HepG2 (cell line): ENCODE results near the gene EEFSEC. TPM values are rescaled to one million over a fixed set of nuclear protein-coding genes. Genes with fewer than 3 reads are reported as not detected.

ENCODE experiments used
- ATAC-seq: fragments of 200-7000 bp; cut with Tn5 transposase; 3 replicates; pipeline ENCODE4 v1.9.1; 2020; ENCODE audit warnings: mild to moderate bottlenecking, moderate library complexity
- BruUV-seq: library from RNA; stranded (reverse); fragments of 400-500 nt; replicated peaks from 2 replicates; lab custom pipeline; 2021; lab: Mats Ljungman, UMichigan
- CTCF ChIA-PET: fragments of 300-600 bp; formaldehyde crosslinking; extraction: SDS; loops from one replicate; lab custom pipeline; 2021; ENCODE audit warnings: low total read pairs, inconsistent platforms, low intra/inter-chr PET ratio; lab: Yijun Ruan, JAX
- POLR2A ChIA-PET: fragments of 350-600 bp; sonication (Branson Sonifier 250); formaldehyde crosslinking; loops from one replicate; lab custom pipeline; 2020; ENCODE audit warnings: antibody characterized with exemption, inconsistent platforms; lab: Yijun Ruan, JAX
- DNase-seq: peaks from one replicate; pipeline ENCODE4 v3.0.0-alpha.2; 2015; ENCODE audit warnings: low spot score
- FAIRE-seq: peaks from 3 replicates; lab custom pipeline; 2011; peaks lifted over from hg19 to GRCh38; lab: Jason Lieb, UNC
- H2AFZ ChIP-seq: one replicate; pipeline ENCODE4 v1.6.1; 2011; ENCODE audit warnings: low read length, inconsistent platforms
- H3K27ac ChIP-seq: fragments of 300-600 bp; 3 replicates; pipeline ENCODE4 v1.8.0; 2011; ENCODE audit warnings: mixed run types, mild to moderate bottlenecking, mixed read lengths, low read length, inconsistent platforms; ENCODE audit not compliant: insufficient read depth; ENCODE audit errors: extremely low read length
- H3K27me3 ChIP-seq, 2 experiments: fragments of 200-600 bp in 1 of 2; 2 replicates in 1 of 2; 3 replicates in 1 of 2; pipeline versions ENCODE4 v1.6.0 to v1.8.0; 2011; ENCODE audit warnings: low read length in 2 of 2, mild to moderate bottlenecking in 2 of 2, moderate library complexity in 2 of 2, inconsistent platforms in 1 of 2; ENCODE audit not compliant: insufficient read depth in 2 of 2, control insufficient read depth in 1 of 2
- H3K36me3 ChIP-seq, 2 experiments: fragments of 200-600 bp in 1 of 2; replicated peaks in 1 of 2; 2 replicates in 1 of 2; 3 replicates in 1 of 2; pipeline versions ENCODE4 v1.5.1 to v1.8.0; 2011; ENCODE audit warnings: low read length in 2 of 2, inconsistent platforms in 1 of 2; ENCODE audit not compliant: insufficient read depth in 2 of 2, control insufficient read depth in 1 of 2
- H3K4me1 ChIP-seq: 2 replicates; pipeline ENCODE4 v1.5.1; 2012; ENCODE audit warnings: low read length, inconsistent platforms; ENCODE audit not compliant: insufficient read depth
- H3K4me2 ChIP-seq: 2 replicates; pipeline ENCODE4 v1.6.0; 2011; ENCODE audit warnings: low read depth, low read length, inconsistent platforms
- H3K4me3 ChIP-seq, 3 experiments: fragments of 200-600 bp in 1 of 3; sonication (generic), shearing (Covaris generic) in 1 of 3; replicated peaks in 1 of 3; 2 replicates each; pipeline ENCODE4 v1.5.1; 2011 to 2016; ENCODE audit warnings: low read length in 3 of 3, inconsistent platforms in 2 of 3, low read depth in 2 of 3, mild to moderate bottlenecking in 2 of 3, control low read depth in 1 of 3, mixed read lengths in 1 of 3; ENCODE audit not compliant: insufficient read depth in 1 of 3
- H3K79me2 ChIP-seq: one replicate; pipeline ENCODE4 v1.6.1; 2011; ENCODE audit warnings: low read length, inconsistent platforms; ENCODE audit not compliant: insufficient read depth
- H3K9ac ChIP-seq: 2 replicates; pipeline ENCODE4 v1.6.0; 2011; ENCODE audit warnings: mild to moderate bottlenecking, low read depth, low read length, inconsistent platforms; ENCODE audit not compliant: insufficient read depth
- H3K9me3 ChIP-seq: 2 replicates; pipeline ENCODE4 v1.5.1; 2012; ENCODE audit warnings: mild to moderate bottlenecking, low read length
- H4K20me1 ChIP-seq: 2 replicates; pipeline ENCODE4 v1.6.0; 2011; ENCODE audit warnings: inconsistent platforms, mild to moderate bottlenecking, low read length, moderate library complexity; ENCODE audit not compliant: insufficient read depth
- ATF5 ChIP-seq: sonication (generic); formaldehyde crosslinking; IDR thresholded peaks from 2 replicates; pipeline ENCODE4 v1.4.0; 2020; ENCODE audit warnings: mild to moderate bottlenecking, low read depth, missing genetic modification reagents
- CEBPB ChIP-seq: IDR thresholded peaks from 2 replicates; pipeline ENCODE4 v1.6.1; 2011; ENCODE audit warnings: low read depth, low read length, improper control_type of control experiment, borderline replicate concordance
- CEBPG ChIP-seq: IDR thresholded peaks from 2 replicates; pipeline ENCODE4 v1.6.1; 2016
- MED8 ChIP-seq: sonication (generic); formaldehyde crosslinking; IDR thresholded peaks from 2 replicates; pipeline ENCODE4 v1.8.1; 2023; ENCODE audit warnings: mild to moderate bottlenecking, missing genetic modification reagents; ENCODE audit not compliant: insufficient replicate concordance
- MTF2 ChIP-seq: sonication (generic); formaldehyde crosslinking; IDR thresholded peaks from 2 replicates; pipeline ENCODE4 v1.5.0; 2020; ENCODE audit warnings: missing genetic modification reagents, borderline replicate concordance
- SMARCC2 ChIP-seq: fragments of 450-650 bp; IDR thresholded peaks from 2 replicates; pipeline ENCODE4 v1.6.1; 2017; ENCODE audit warnings: antibody characterized with exemption, mild to moderate bottlenecking
- STAG1 ChIP-seq: sonication (generic); formaldehyde crosslinking; IDR thresholded peaks from 2 replicates; pipeline ENCODE4 v1.4.0; 2020; ENCODE audit warnings: missing genetic modification reagents
- TBP ChIP-seq: sonication (generic); formaldehyde crosslinking; IDR thresholded peaks from 2 replicates; pipeline ENCODE4 v1.5.0; 2020; ENCODE audit warnings: missing genetic modification reagents
- ZNF20 ChIP-seq: sonication (generic); formaldehyde crosslinking; IDR thresholded peaks from 2 replicates; pipeline ENCODE4 v1.4.0; 2020; ENCODE audit warnings: mild to moderate bottlenecking, moderate library complexity, missing genetic modification reagents
- WGBS: methylation state at CpG from one replicate; pipeline ENCODE4 v1.1.6; 2017; ENCODE audit warnings: low lambda C conversion rate; 5-methylcytosine and 5-hydroxymethylcytosine counted together
- in situ Hi-C: cut with HindIII; loops from 2 replicates; pipeline ENCODE4 v1.10.0; 2017; ENCODE audit warnings: low pct_unique_long_range_greater_than_20kb; ENCODE audit not compliant: extremely low pct_ligation_motif_present
- intact Hi-C: fragments of 100-400 bp; cut with micrococcal nuclease; formaldehyde crosslinking; loops from one replicate; pipeline ENCODE4 v1.10.0; 2022; ENCODE audit not compliant: unreplicated experiment
- polyA plus RNA-seq, 8 experiments: library from polyadenylated mRNA; depleted of rRNA in 3 of 8; stranded (reverse) in 7 of 8; unstranded in 1 of 8; fragments of >200 nt; fragmentation: Illumina TruSeq in 4 of 8; extraction: Trizol in 4 of 8; gene quantifications; 2 replicates each; pipeline versions ENCODE4 v1.2.1 to v1.2.3, GENCODE V29; 2011 to 2016; ENCODE audit warnings: low read depth in 4 of 8, missing spikeins in 1 of 8, mixed read lengths in 1 of 8; ENCODE audit not compliant: insufficient read depth in 1 of 8
- total RNA-seq, 5 experiments: library from RNA; depleted of rRNA; stranded (reverse); fragments of >200 nt; fragmentation: Illumina TruSeq; extraction: Trizol; gene quantifications; 2 replicates each; pipeline ENCODE4 v1.2.3, GENCODE V29; 2016; ENCODE audit warnings: low read depth in 1 of 5

Gene EEFSEC
- total and polyA plus RNA-seq, 2 of the 13 experiments (the other 11 are each of a cell fraction or from before 2014, with no cell fraction given), result 6.4 to 24.2 TPM

DNA sequence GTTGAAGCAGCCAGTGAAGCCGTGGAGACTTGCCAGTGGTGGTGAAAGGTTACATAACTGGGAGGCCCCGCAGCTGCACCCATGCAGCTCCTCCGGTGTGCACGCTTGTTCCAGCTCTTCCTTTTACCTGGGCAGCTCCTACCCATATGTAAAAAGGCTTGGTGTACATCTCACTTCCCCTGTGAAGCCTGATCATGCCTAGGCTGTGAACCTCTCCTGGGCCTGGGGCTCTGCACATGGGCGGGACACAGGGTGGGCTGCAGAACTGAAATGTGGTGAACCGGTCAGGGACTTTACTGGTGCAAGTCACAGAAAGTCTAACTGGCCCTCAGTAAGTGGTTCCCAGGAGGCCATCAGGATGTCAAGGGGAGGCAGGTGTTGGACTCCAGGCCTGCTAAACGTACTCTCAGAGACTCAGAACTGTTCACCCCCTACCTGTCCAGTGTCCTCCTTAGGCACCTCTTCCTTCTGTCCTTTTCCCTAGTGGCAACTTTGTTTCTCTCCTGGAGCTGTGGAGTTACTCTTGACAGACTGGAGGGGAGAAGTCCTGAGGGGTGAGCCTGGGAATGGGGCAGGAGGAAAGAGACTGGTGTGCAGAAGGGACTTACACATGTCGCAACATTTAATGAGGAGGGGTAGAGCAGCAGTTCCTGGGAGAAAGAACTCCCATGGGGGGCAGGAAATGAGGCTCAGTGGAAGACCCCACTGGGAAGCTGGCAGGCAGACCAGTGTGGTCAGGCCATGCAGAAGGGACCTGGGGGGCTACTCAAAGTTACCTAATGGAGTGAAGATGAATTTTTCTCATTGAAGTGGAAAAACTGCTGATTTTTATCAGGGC lies 148.1 kb downstream of the EEFSEC start:
- TF ChIP-seq CEBPG (CRISPR knock-in tag) (0 out of 2 replicates have a peak, but pooled peaks have one; percentile 7), TBP (no peak), MED8 (no peak), ATF5 (no peak), MTF2 (CRISPR knock-in tag) (no peak), ZNF20 (CRISPR knock-in tag) (no peak), SMARCC2 (no peak), STAG1 (no peak), CEBPB (peak; percentile 51)
- no peak for FAIRE-seq
- in situ Hi-C loops, result no loop called here
- ATAC-seq, result no peak
- BruUV-seq, result no TSS peak
- H2AFZ ChIP-seq, result no peak overlapping the region
- no peaks in the 10 kb centered on the region for H3K9me3 ChIP-seq
- H3K27ac ChIP-seq, result no peak overlapping the region
- H3K4me2 ChIP-seq, result no peak overlapping the region
- no peak overlapping the region for H3K9ac ChIP-seq
- H3K27me3 ChIP-seq, result no peaks in the 10 kb centered on the region
- no peaks in the 10 kb centered on the region for H3K79me2 ChIP-seq
- DNase-seq, result no peak
- intact Hi-C loops, result no loop called here
- CTCF ChIA-PET, result no interaction called here
- POLR2A ChIA-PET, result no interaction called here
- H3K4me3 ChIP-seq, result no peak overlapping the region
- no peaks in the 10 kb centered on the region for H4K20me1 ChIP-seq
- WGBS, result 100% methylated on average over 4 of the region's 8 CpGs
- no peaks in the 10 kb centered on the region for H3K4me1 ChIP-seq
- H3K36me3 ChIP-seq, result peaks cover 1 to 4% of the 10 kb centered on the region in 2 experiments; a peak in 3 of 5 replicates
